NCI-H524 (cell line): ENCODE measurements around the gene ULK1.
A peak's percentile ranks its signal among the peaks of the same experiment; 100 is the strongest.

Experiments used
- DNase-seq, 2 experiments: peaks; one replicate each; lab custom pipeline; 2025; lab: John Stamatoyannopoulos, UW

ULK1 gene

DNA sequence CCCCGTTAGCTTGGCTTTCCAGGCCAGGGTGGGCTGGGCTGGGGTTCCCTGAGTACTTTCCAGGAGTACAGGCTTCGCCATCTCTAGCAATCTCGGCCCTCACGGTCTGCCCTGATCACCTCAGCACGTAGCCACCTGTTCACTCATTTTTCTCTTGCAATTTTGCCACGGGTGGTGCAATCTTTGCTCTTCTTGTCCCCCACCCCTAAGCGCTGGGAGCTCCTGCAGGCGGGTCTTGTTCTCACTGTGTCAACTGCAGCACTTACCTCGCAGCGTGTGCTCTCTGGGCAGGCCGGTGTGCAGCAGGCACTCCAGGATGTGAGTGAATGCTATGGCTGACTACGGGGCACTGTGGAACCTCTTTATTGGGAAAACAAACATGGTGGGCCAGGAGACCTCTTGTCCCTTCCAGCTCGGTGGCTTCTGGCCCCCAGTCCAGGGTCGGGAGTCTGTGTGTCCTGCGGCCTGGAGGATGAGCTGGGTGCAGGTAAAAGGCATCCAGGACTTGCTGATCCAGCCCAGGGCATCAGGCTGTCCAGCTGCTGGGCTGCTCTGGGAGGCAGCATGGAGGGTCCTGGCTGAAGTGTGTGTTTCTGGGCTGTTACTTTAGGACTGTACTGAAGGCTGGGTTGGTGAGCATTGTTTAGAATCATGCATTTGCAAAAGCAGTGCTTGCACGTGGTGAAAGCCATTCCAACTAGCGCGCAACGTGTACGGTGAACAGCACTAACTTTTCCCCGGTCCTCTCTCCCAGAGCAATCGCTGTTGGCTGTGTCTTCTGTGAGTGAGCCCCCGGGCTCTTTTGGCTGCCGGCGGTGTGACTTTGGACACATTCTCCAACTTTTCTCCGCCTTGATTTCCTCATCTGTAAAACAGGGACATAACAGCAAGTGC is 1.5 kb upstream of the ULK1 start:
- peak in 1 of 2 experiments; percentile 4 for DNase-seq

DNA sequence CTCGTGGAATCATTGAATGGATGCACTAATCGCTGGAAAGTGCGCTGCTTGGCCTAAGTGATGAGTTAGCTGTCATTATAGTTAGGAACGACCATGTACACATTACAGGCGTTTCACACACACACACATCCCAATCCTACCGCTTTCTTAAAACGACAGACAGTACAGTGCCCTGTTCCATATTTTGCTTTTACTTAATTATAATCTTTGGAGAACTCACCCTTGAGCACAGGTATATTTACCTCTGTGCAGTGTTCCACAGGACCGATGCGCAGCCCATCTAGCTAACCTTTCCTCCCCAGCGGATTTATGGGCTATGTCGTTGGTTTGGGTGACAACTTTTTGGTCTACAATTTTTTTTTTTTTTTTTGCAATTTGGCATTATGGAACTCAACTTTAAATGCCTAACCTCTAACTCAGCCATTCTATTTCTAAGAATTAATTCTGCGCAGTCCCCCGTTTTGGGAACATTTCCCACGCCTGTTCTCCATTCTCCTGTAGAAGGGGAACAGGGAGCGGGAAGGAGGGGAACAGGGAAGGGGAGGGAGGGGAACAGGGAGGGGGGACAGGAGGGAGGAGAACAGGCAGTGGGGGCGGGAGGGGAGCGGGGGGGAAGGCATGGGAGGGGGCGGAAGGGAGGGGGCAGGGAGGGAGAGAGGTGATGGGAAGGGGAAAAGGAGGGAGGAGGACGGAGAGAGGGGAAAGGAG is 663 bp upstream of the ULK1 start:
- DNase-seq = no peak

DNA sequence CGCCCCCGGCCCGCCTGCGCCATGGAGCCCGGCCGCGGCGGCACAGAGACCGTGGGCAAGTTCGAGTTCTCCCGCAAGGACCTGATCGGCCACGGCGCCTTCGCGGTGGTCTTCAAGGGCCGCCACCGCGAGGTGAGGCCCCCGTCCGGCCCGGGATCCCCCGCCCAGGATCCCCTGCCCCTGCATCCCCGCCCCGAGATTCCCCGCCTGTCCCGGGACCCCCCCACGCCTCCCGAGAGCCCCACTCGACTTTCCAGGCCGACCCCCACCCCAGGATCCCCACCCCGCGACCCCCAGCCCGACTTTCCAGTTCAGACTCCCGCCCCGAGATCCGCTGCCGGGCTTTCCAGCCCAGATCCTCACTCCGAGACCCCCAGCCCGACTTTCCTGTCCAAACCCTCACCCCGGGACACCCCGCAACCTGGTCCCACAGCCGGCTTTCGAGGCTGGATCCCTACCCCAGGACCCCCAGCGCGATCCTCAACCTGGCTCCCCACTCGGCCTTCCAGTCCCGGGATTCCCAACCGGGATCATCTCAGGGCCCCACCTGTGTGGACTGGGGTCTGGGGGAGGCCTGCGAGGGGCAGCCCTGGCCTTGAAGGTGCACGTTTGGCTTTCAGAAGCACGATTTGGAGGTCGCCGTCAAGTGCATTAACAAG is 688 bp downstream of the ULK1 start:
- no peak for DNase-seq

DNA sequence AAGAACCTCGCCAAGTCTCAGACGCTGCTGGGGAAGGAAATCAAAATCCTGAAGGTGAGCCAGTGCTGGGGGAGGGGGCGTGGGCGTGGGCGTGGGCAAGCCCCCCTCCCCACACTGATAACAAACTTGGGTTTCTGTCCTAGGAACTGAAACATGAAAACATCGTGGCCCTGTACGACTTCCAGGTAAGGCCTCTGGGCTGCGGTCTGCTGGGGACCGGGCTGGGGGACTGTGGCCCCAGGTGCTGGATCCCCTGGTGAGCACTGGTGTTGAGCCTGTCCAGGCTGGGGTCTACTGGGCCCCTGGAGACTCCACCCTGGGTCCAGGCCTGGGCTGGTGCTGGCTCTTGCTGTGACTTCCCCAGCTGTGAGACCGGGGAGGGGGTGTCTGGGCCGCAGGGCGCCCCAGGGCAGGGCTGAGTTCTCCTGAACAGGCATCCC is 1.2 kb downstream of the ULK1 start:
- DNase-seq = no peak

DNA sequence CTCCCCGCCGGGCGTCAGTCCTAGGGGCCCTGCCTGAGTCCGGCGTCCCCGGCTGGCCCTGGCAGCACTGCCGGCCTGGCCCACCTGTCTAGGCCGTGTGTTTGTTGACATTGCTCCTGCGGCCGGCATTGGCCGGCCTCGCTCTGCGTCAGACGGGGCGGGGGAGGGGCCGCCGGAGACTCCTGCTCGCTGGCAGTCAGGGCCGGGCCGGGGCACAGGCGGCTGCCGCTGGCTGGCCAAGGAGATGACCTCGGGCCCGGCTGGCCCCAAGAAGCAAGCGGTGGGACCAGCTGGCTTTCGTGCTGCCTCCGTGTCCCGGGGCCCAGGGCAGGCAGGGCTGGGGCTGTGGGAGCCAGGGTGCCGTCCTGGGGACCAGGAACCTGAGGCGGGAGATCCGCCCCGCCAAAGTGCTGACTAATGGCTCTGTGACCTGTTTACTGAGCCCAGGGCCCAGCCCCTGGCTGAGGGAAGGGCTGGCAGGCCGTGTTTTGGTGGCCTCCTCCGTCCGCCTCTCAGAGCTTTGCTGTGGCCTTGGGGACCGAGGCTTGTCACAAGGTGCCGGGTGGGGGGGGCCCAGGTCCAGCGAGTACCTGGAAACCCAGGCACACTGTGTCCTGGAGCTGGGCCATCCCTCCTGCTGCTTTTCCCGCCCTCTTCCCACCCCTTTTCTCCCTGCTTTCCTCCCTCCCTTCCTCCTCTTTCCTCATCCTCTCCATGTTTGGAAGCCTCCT is 1.8 kb downstream of the ULK1 start:
- DNase-seq = peak in 1 of 2 experiments; percentile 53

DNA sequence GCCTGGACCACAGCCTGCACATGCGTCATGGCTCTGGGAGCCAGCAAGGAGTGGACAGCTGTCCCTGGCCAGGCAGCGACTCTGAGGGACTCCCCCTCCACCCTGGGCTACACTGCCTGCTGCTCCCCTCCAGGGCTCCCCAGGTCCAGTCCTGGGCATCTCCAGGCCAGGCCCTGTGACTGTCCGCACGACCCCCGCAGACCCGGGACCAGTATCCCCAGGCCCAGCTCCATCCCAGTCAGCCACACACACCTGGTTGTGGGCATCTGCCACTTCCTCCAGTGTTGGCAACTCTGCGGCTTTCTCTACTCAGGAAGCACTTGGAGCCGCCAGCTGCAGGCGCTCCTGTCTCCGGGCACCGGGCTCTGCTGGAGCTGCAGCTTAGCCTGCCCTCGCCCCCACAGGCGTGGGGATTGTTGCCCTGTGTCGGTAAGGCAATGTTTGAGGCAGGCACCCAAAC is 2.4 kb downstream of the ULK1 start:
- DNase-seq = peak in 1 of 2 experiments; percentile 3

DNA sequence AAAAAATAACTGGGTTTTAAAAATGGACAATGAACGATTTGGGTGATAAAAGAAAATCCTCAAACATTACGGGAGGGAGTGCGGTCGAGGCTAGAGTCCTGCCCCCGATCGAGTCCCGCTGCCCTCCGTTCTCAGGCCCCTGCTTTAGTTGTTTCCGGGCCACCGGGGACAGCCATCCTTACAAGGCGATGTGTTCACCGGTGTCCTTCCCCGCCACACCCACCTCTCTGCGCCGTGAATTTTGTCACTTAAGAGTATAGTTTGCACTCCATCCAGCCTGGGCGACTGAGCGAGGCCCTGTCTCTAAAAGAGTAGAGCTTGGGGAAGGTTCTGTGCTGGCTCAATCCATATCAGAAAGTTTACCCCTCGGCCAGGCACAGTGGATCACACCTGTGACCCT is 2.9 kb downstream of the ULK1 start:
- DNase-seq = no peak

DNA sequence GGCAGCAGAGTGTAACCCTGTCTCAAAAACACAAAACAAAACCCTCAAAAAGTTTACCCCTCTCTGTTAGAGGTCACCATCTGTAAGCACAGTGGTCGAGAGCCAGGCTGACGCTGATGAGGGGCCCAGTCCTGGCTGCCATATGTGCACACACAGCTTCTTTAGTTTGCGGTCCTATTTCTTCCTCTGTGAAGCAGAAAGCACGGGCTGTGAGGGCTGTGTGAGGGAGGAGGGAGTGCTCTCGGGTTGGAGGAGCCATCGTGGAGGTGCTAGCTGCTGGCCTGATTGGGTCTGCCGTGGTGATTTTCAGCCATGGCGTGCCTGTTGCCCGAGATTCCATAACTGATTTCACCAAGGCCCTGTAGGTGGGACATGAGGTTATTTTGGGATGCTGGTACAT is 3.5 kb downstream of the ULK1 start:
- DNase-seq = peak; percentile 34 to 65

DNA sequence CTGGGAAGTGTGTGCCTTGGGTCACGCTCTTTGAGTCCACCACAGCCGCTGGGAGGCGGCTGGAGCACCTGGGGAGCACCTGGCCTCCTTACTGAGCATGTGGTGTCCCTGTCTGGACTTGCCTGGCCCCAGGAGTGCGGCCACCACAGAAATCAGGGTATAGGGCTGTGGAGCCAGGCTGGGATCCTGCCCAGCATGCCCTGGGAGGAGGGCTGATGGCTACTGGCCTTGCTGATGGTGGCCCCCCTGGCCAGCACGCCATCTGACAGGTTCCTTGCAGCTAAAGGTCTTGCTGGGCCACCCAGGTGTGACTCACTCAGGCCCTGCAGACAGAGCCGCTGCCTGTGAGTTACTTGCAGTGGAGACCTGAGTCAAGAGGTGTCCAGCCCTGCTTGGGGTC is 6.0 kb downstream of the ULK1 start:
- no peak for DNase-seq

DNA sequence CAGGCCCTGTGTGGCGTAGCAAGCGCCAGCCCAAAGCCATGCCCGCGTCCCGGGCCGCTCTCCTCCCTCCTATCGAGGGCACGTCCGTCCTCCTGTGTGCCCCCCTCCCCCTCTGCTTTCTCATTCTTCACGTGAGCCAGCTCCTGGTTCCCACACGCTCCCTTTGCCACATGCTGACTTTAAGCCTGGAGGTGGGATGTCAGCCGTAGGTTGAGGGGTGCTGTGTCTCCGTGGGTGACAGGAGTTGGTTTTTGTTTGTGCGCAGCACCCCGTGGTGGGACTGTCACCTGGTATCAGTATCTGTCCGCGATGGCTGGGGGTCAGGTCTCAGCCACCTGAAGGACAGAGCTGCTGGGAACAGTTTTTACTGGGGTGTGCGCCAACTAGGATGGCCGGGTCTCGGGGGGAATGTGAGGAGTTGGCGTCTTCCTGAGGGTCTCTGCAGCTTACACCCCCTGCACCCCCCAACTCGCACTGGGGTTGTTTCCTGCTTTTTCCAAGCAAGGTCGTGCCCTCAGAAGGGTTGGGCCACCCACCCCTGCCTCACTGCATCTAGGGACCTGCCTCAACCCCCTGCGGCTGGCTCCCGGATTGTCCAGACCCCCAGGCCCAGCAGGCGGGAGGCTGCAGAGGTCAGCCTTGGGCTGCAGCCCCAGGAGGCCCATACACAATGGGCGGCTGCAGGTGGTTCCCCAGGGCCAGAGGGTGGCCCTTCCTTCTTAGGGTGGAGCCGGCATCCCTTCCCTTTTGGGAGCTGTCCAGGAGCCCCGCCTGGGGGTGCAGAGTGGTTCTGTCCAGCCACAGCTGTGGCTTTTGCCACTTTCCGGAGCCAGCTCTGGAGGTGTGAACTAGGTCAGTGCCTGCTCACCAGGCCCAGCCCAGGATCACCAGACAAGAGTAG is 7.3 kb downstream of the ULK1 start:
- DNase-seq = no peak

DNA sequence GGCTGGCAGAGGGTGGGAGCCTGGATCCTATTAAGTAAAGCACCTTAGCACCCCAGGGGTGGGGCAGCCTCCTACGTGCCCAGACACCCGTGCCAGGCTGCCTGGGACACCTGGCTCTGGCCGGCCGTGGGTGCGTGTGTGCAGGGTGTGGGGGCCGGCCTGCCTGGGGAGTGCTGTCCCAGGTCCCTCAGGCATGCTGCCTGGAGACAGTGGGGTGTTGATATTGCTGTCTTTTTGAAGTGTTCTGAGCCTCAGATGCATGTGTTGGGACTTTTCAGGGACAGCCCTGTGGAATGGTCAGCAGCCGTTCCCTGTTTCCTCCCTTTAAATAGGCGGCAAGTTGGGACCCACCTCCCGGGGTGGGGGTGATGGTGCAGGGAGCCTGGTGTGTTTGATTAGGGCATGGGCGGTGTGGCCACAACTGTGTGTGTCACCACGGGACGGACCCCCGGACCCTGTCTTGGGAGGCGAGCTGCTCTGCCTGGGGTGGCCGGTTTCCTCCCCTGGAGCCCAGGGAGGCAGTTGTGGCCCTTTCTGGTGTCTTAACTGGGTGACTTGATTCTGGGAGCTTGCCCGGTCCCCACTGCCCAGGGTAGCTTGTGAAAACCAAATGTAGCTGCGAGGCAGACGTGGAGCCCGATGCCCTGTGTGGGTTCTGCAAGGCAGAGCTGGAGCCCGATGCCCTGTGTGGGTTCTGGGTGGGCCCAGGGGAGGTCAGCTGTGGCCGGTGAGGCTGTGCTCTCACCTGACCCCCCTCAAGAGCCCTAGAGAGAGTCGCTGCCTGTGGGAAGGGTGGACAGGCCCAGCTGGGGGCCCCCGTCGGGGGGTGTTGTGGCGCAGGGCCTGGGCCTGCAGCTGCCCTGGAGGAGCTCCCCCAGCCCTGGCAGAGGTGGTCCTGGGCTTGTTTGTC is 8.2 kb downstream of the ULK1 start:
- no peak for DNase-seq

DNA sequence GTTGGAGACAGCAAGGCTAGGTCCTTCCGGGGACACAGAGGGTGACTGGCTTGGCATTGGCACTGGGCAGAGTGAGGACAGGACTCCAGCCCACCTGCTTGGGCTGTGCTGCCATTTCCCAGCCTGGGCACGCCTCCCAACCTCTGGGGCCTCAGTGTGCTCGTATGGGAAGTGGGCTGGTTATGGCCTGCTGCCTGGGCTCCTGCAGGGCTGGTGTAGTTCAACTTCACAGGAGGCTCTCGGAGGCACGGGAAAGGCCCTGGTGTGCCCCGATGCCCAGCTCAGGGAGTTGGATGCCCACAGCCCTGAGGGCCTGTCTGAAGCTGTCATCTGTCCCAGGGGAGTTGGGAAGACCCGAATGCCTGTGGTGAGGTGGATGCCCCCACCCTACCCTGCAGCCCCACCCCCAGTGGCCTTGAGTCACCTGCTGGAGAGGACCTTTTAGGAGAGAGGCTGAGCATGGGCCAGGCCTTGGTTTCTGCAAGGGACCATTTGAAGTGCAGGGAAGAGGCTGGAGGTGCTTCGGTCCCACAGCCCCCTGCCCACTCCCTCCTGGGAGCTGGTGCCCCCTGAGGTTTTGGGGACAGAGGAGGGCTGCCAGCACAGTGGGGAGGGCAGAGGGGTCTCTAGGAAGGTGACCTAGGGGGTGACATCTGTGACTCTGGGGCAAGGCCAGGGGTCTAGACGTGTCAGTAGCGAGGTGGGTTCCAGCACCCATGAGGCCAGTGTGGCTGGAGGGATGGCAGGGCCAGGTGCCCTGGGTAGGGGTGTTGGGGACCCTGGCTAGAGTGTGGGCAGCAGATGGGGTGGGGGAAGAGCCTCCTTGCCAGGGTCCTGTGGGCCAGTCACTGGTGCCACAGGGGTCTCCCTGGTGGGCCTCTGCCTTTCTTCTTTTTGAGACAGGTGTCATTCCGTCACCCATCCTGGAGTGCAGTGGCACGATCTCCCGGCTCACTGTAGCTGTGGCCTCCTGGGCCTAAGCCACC is 9.1 kb downstream of the ULK1 start:
- DNase-seq = no peak

DNA sequence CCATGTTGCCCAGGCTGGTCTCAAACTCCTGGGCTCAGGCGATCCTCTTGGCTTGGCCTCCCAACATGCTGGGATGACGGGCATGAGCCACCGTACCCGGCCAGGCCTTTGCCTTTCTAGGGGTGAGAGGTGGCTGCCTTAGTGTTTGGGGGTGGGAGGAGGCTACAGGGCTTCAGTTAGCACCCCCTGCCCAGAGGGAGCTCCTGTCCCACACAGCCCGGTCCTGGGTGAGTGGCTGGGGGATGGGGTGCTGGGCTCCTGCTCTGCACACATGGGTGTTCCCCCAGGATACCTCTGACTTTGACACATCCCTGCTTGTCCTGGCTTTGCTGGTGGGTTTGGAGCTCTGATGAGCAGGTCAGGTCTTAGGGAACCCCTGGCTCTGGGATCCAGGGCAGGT is 9.9 kb downstream of the ULK1 start:
- DNase-seq = no peak

DNA sequence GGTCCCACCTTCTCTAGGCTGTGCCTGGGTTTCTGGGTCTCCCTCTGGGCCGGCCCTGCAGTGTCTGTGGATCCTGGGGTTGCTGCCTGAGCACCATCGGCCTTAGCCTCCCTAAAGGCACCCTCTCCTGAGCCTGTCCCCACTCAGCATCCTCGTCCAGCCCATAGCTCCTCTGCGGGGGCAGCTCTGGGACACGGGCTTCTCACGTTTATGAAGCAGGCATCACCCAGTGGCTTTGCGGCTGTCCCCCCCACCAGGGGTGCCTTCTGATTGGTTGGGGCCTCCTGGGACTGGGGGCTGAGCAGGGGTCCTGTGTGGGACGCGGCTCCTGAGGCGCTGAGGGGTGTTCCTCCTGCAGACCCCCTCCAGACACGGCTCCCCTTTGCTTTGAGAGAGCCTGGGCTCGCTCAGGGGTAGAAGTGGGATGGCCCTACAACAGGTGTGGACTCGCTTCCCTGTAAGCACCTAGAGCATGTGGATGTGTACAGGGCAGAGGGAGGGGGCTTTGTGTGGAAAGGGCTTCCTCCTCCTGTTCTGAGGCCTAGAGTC is 10.7 kb downstream of the ULK1 start:
- no peak for DNase-seq

DNA sequence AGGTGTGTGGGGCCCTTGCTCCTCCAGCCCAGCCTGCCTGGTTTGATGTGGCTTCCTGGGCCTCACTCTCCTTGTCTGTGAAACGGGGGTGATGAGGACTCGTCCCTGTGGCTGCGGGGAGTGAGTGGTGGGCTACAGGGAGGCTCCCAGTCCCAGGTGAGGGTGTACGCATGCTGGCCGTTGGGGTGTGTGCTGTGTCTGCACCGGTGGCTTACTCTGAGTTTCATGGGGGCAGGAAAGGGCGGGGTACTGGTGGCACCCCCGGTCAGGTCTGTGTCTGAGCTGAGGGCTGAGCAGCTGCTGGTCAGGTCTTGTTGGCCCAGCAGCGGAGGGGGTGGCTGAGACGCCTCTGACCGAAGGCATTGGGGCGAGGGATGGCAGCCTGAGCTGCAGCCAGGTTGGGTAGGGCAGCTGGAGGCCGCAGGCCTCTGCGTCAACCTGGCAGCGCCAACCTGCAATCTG is 11.2 kb downstream of the ULK1 start:
- DNase-seq = no peak

DNA sequence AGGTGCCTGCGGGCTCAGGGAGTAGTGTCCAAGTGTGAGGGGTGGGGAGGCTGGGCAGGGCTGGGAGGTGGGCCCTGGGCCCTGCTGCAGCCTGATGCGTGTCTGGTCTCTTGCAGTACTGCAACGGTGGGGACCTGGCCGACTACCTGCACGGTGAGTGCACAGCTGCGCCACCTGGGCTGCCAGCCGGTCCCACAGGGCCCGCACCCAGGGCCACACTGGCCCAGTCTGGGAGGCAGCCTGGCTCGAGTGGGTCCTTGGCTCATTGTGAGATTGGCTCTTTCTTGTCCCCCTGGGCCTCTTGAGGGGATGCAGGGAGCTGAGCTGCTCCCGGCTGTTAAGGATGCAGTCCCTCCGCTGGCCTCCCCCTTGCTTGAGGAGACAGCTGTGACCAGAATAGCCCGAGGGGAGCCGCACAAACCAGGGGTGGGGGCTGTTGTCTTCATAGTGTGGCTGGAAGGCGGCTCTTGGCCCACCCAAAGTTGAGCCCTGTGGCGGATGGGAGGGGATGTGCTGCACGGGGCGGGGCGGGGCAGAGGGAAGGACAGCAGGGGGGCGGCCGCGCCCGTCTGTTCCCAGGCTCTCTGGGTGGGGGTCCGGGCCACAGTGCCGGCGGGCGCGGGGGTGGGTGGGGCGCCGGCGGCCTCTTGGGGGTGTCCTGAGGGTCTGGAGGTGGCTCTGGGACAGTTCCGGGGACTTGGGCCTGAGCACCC is 13.1 kb downstream of the ULK1 start:
- DNase-seq = no peak
